Aorta (tissue), 5 donors: ENCODE measurements around the gene RASL10B. TPM values are rescaled to one million over a fixed set of nuclear protein-coding genes. Genes with fewer than 3 reads are reported as not detected.

Experiments
- ATAC-seq: fragments of 200-7000 bp; cut with Tn5 transposase; one replicate; pipeline ENCODE4 v1.9.1; 2022; ENCODE audit warnings: moderate library complexity; ENCODE audit not compliant: low FRiP score
- DNase-seq, 2 donors: peaks; one replicate each; pipeline ENCODE4 v3.0.0-alpha.2; 2020
- H3K27ac ChIP-seq, 2 donors: one replicate each; pipeline ENCODE4 v1.5.1; 2013; ENCODE audit warnings: low read length in 2 of 2, mild to moderate bottlenecking in 2 of 2, moderate library complexity in 2 of 2, control low read depth in 1 of 2, inconsistent platforms in 1 of 2, low read depth in 1 of 2
- H3K27me3 ChIP-seq, 2 donors: one replicate each; pipeline ENCODE4 v1.6.1; 2013; ENCODE audit warnings: control low read depth in 1 of 2, low read length in 1 of 2, mild to moderate bottlenecking in 1 of 2, moderate library complexity in 1 of 2; ENCODE audit not compliant: insufficient read depth in 2 of 2, control insufficient read depth in 1 of 2
- H3K36me3 ChIP-seq, 2 donors: one replicate each; pipeline ENCODE4 v1.6.1; 2013; ENCODE audit warnings: control low read depth in 1 of 2, low read length in 1 of 2, mild to moderate bottlenecking in 1 of 2; ENCODE audit not compliant: insufficient read depth in 2 of 2, control insufficient read depth in 1 of 2
- H3K4me1 ChIP-seq, 2 donors: one replicate each; pipeline ENCODE4 v1.6.1; 2013; ENCODE audit warnings: low read length in 2 of 2, control low read depth in 1 of 2, mild to moderate bottlenecking in 1 of 2, moderate library complexity in 1 of 2; ENCODE audit not compliant: insufficient read depth in 2 of 2, control insufficient read depth in 1 of 2
- H3K4me3 ChIP-seq, 2 donors: one replicate each; pipeline ENCODE4 v1.5.1; 2013; ENCODE audit warnings: low read length in 2 of 2, control low read depth in 1 of 2, mild to moderate bottlenecking in 1 of 2
- H3K9me3 ChIP-seq: one replicate; pipeline ENCODE4 v1.6.1; 2013; ENCODE audit warnings: mild to moderate bottlenecking, low read length; ENCODE audit not compliant: control insufficient read depth
- WGBS, 2 donors: extraction: QIAGEN DNeasy Blood & Tissue Kit; methylation state at CpG; one replicate each; pipeline ENCODE4 v1.1.7; 2013; 5-methylcytosine and 5-hydroxymethylcytosine counted together
- intact Hi-C, 2 donors: fragments of 100-400 bp; cut with DNase I; formaldehyde crosslinking; loops; one replicate each; pipeline versions ENCODE4 v1.14.2 to v1.15.0; 2022
- polyA plus RNA-seq, 2 donors: library from polyadenylated mRNA; stranded (reverse); fragments of 200-250 nt; gene quantifications; one replicate each; pipeline ENCODE4 v1.2.3, GENCODE V29; 2013
- total RNA-seq, 2 donors: library from RNA; stranded (reverse); fragmentation: NEBNext Ultra II Directional; extraction: Animal tissue kit (Norgen Biotek cat#: 25700); gene quantifications; one replicate each; pipeline ENCODE4 v1.2.1, GENCODE V29; 2021
- donor health status: healthy with polysubstance abuse.
- donor health status: Bipolar disorder and iron deficiency.
- donor health status: DM: no; HTN: no; CAD: no.
- donor health status: DM: no; HTN: no; CAD: no.
- donor health status: DM: yes; HTN: yes; CAD: no.

Gene RASL10B
- total and polyA plus RNA-seq, 4 donors, result 0.31 to 3.5 (median 1.3) TPM

DNA sequence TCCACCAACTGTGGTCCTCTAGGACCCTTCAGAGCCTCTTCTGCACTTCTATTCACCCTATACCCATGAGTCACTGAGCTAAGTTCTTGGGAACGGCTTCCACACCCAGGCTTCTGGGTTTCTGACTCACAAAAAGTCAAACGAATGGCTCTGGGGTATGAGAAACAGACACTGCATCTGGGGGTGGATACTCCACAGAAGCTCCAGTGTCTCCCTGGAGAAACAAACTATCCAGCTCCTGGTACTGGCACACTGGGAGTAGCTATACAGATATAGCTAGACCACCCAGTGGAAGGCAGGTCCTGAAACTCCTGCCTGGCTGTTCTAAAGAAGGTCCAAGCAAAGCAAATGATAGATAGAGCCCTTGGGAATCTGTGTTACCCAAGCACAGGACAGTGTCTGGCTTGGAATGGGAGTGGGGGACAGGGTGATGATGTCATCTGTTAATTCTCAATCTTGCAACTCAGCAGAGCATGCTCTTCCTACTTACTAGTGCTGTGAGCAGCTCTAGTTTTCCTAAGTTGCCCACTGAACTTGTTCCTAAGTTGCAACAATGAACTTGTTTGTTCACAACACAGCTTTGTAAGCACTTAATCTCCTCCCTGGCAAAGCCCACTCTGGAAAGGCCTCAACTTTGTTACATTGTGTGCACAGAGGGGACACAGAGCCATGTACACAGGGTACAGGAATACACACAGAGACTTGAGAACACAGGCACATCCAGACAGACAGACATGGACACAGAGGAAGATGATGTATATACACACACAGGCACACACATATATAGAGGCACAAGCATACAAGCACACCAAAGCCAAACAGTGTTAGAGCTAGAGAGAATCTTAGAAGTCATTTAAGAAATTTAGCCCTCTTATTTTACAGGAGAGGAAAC, 57.3 kb downstream of the RASL10B start:
- H3K36me3 ChIP-seq, result no peaks in the 10 kb centered on the region
- no peak overlapping the region for H3K27ac ChIP-seq
- DNase-seq (no peak), ATAC-seq (peak; percentile 72)
- H3K4me1 ChIP-seq, result no peaks in the 10 kb centered on the region
- H3K9me3 ChIP-seq, result no peaks in the 10 kb centered on the region
- intact Hi-C loops, result no loop called here
- no peaks in the 10 kb centered on the region for H3K27me3 ChIP-seq
- no peak overlapping the region for H3K4me3 ChIP-seq
- 26 to 31% methylated on average over 2 of the region's 2 CpGs for WGBS, 2 donors

DNA sequence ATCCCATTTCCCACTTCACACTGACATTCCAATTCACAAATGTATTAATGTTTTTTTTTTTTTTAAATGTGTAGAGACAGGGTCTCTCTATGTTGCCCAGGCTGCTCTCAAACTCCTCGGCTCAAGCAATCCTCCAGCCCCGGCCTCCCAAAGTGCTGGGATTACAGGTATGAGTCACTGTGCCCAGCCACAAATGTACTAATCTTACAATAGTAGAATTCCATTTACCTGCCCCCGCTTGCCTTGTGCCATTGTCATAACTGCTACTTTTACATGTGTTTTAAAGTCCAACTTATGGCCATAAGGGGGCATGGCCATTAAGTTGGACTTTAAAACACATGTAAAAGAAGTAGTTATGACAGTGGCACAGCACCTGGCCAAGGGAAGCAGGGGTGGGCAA, 59.4 kb downstream of the RASL10B start:
- no peaks in the 10 kb centered on the region for H3K4me1 ChIP-seq
- 94 to 98% methylated on average over 3 of the region's 3 CpGs for WGBS, 2 donors
- no peaks in the 10 kb centered on the region for H3K36me3 ChIP-seq
- H3K27me3 ChIP-seq, result no peaks in the 10 kb centered on the region
- no peak for ATAC-seq
- no peak overlapping the region for H3K27ac ChIP-seq
- intact Hi-C loops, result no loop called here
- H3K9me3 ChIP-seq, result no peaks in the 10 kb centered on the region
- DNase-seq, result no peak
- no peak overlapping the region for H3K4me3 ChIP-seq

DNA sequence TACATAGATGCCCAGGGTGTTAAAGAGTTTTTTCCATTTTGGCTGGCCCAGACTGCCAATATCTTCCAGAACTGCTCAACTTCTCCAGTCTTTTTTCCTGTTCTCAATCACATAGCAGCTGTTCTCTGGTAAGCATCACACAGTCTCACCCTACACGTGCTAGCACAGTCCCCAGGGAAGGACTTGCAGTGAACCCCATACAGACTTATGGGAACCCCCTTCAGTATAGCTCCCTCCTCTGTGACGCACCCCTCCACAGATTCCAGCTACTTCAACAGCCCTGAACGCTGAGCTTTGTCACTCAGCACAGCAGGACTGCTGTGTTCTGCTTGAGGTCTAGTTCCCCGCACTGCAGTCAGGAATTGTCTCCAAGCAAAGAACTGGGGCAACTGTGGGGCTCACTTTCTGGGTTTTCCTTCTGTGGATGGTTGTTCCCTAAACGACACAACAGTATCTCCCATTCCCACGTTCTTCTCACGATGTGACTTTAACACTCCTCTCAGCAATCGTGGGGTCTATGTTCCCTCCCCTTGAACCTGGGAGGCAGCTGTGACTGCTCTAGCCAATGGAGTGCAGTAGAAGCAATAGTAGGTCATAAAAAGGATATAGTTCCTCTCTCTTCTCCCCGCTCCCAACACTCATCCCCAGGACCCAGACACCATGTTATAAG, 60.4 kb downstream of the RASL10B start:
- H3K9me3 ChIP-seq, result no peaks in the 10 kb centered on the region
- H3K27ac ChIP-seq, result no peak overlapping the region
- H3K4me1 ChIP-seq, result no peaks in the 10 kb centered on the region
- intact Hi-C loops, result no loop called here
- no peak overlapping the region for H3K4me3 ChIP-seq
- WGBS, 2 donors, result 63 to 73% methylated on average over 9 of the region's 9 CpGs
- H3K27me3 ChIP-seq, result no peaks in the 10 kb centered on the region
- DNase-seq, result no peak
- no peak for ATAC-seq
- H3K36me3 ChIP-seq, result no peaks in the 10 kb centered on the region

Other genes starting within 250 kb of the RASL10B start
- 1 to 10 TPM; 3.1 to 6.3 TPM for gene SLFN12L, start 194.0 kb upstream of the RASL10B start, total RNA-seq
- under 1 TPM in 1 of 2 donors, not detected in 1; 0.75 TPM for gene SLFN12L, start 194.0 kb upstream of the RASL10B start, polyA plus RNA-seq
- under 1 TPM in 1 of 2 donors, not detected in 1; 0.30 TPM for gene SLFN14, start 170.8 kb upstream of the RASL10B start, total RNA-seq
- gene SLFN14, start 170.8 kb upstream of the RASL10B start, polyA plus RNA-seq, result not detected
- gene PEX12, start 153.1 kb upstream of the RASL10B start, total RNA-seq, result 1 to 10 TPM; 3.5 to 5.6 TPM
- 1 to 10 TPM; 1.6 to 2.5 TPM for gene PEX12, start 153.1 kb upstream of the RASL10B start, polyA plus RNA-seq
- 100 to 1,000 TPM; 107 to 120 TPM for gene AP2B1, start 144.3 kb upstream of the RASL10B start, total RNA-seq
- 10 to 100 TPM; 17.9 to 26.5 TPM for gene AP2B1, start 144.3 kb upstream of the RASL10B start, polyA plus RNA-seq
- gene GAS2L2, start 21.6 kb downstream of the RASL10B start, total RNA-seq, result not detected
- under 1 TPM in 1 of 2 donors, not detected in 1; 0.05 TPM for gene GAS2L2, start 21.6 kb downstream of the RASL10B start, polyA plus RNA-seq
- not detected for gene C17orf50, start 29.2 kb downstream of the RASL10B start, total RNA-seq
- not detected for gene C17orf50, start 29.2 kb downstream of the RASL10B start, polyA plus RNA-seq
- 1 to 10 TPM; 4.5 to 6.4 TPM for gene MMP28, start 64.0 kb downstream of the RASL10B start, total RNA-seq
- gene MMP28, start 64.0 kb downstream of the RASL10B start, polyA plus RNA-seq, result 1 to 10 TPM; 1.5 to 5.4 TPM
- gene TAF15, start 77.8 kb downstream of the RASL10B start, total RNA-seq, result 100 to 1,000 TPM; 136 to 167 TPM
- gene TAF15, start 77.8 kb downstream of the RASL10B start, polyA plus RNA-seq, result 100 to 1,000 TPM in 1 of 2 donors, 10 to 100 TPM in 1; 86.2 to 143 TPM
- not detected for gene HEATR9, start 137.3 kb downstream of the RASL10B start, total RNA-seq
- not detected for gene HEATR9, start 137.3 kb downstream of the RASL10B start, polyA plus RNA-seq
- gene CCL5, start 148.7 kb downstream of the RASL10B start, total RNA-seq, result 1 to 10 TPM; 6.7 to 7.5 TPM
- 1 to 10 TPM; 1.5 to 9.4 TPM for gene CCL5, start 148.7 kb downstream of the RASL10B start, polyA plus RNA-seq
- gene RDM1, start 199.1 kb downstream of the RASL10B start, total RNA-seq, result not detected
- gene RDM1, start 199.1 kb downstream of the RASL10B start, polyA plus RNA-seq, result not detected
- gene LYZL6, start 212.1 kb downstream of the RASL10B start, total RNA-seq, result not detected
- gene LYZL6, start 212.1 kb downstream of the RASL10B start, polyA plus RNA-seq, result not detected
- gene CCL16, start 249.9 kb downstream of the RASL10B start, total RNA-seq, result 1 to 10 TPM; 1.1 to 1.9 TPM
- not detected for gene CCL16, start 249.9 kb downstream of the RASL10B start, polyA plus RNA-seq